Suprapubic skin (tissue), 4 donors: Measurements from ENCODE around the gene WDR62. TPM values are rescaled to one million over a fixed set of nuclear protein-coding genes. Genes with fewer than 3 reads are reported as not detected.

Experiments used
- DNase-seq, 2 donors: peaks; one replicate each; pipeline ENCODE4 v3.0.0-alpha.2; 2019; ENCODE audit warnings: low spot score in 2 of 2
- H3K27ac ChIP-seq: fragments of 200-600 bp; sonication (generic); one replicate; pipeline ENCODE4 v1.5.1; 2019
- H3K27me3 ChIP-seq: fragments of 200-600 bp; sonication (generic); one replicate; pipeline ENCODE4 v1.5.1; 2019
- H3K36me3 ChIP-seq: fragments of 200-600 bp; sonication (generic); one replicate; pipeline ENCODE4 v1.5.1; 2019
- H3K4me1 ChIP-seq: fragments of 200-600 bp; sonication (generic); one replicate; pipeline ENCODE4 v1.5.1; 2019
- H3K4me3 ChIP-seq: fragments of 200-600 bp; sonication (generic); one replicate; pipeline ENCODE4 v1.5.1; 2019; ENCODE audit warnings: mild to moderate bottlenecking
- H3K9me3 ChIP-seq: fragments of 200-600 bp; sonication (generic); one replicate; pipeline ENCODE4 v1.5.1; 2019
- EP300 ChIP-seq: sonication (generic); formaldehyde crosslinking; IDR thresholded peaks from one replicate; pipeline ENCODE4 v1.6.1; 2017; ENCODE audit warnings: antibody characterized with exemption
- POLR2A ChIP-seq, 2 donors: fragments of 450-650 bp; IDR thresholded peaks; one replicate each; pipeline ENCODE4 v1.6.1; 2017; ENCODE audit warnings: antibody characterized with exemption in 2 of 2, mild to moderate bottlenecking in 2 of 2, moderate library complexity in 2 of 2
- POLR2AphosphoS5 ChIP-seq, 3 donors: sonication (generic); formaldehyde crosslinking; IDR thresholded peaks; one replicate each; pipeline ENCODE4 v1.6.1; 2017; ENCODE audit warnings: antibody characterized with exemption in 3 of 3
- WGBS: methylation state at CpG from one replicate; pipeline ENCODE4 v1.1.5; 2018; 5-methylcytosine and 5-hydroxymethylcytosine counted together
- total RNA-seq, 4 donors: library from RNA; depleted of rRNA; stranded (reverse); fragments of >200 nt; gene quantifications; one replicate each; pipeline ENCODE4 v1.1.0, GENCODE V29; 2016
- TF ChIP-seq, protein P1 (sequence below), 2 donors: fragments of 200-600 bp in 1 of 2; fragments of 450-650 bp in 1 of 2; sonication (generic) in 1 of 2; IDR thresholded peaks; one replicate each; pipeline ENCODE4 v1.5.1; 2016 to 2019; ENCODE audit warnings: antibody characterized with exemption in 2 of 2, mild to moderate bottlenecking in 1 of 2, moderate library complexity in 1 of 2

WDR62 gene
- total RNA-seq, 4 donors from 2014 or later, result 1.4 to 3.7 (median 1.8) TPM

GRCh38 chr19:36073121-36073876 is 18.6 kb downstream of the WDR62 start:
- no peak for DNase-seq
- Histone ChIP-seq H3K27ac (no peak overlapping the region), H3K36me3 (no peaks in the 10 kb centered on the region), H3K4me3 (no peak overlapping the region), H3K27me3 (no peaks in the 10 kb centered on the region), H3K9me3 (no peaks in the 10 kb centered on the region), H3K4me1 (peaks cover 8% of the 10 kb centered on the region)
- TF ChIP-seq POLR2A (IDR thresholded peaks at IDR 0.05) (no peak), POLR2AphosphoS5 (IDR thresholded peaks at IDR 0.05) (no peak), EP300 (no peak)
- TF ChIP-seq, protein P1, sequence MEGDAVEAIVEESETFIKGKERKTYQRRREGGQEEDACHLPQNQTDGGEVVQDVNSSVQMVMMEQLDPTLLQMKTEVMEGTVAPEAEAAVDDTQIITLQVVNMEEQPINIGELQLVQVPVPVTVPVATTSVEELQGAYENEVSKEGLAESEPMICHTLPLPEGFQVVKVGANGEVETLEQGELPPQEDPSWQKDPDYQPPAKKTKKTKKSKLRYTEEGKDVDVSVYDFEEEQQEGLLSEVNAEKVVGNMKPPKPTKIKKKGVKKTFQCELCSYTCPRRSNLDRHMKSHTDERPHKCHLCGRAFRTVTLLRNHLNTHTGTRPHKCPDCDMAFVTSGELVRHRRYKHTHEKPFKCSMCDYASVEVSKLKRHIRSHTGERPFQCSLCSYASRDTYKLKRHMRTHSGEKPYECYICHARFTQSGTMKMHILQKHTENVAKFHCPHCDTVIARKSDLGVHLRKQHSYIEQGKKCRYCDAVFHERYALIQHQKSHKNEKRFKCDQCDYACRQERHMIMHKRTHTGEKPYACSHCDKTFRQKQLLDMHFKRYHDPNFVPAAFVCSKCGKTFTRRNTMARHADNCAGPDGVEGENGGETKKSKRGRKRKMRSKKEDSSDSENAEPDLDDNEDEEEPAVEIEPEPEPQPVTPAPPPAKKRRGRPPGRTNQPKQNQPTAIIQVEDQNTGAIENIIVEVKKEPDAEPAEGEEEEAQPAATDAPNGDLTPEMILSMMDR (IDR thresholded peaks at IDR 0.05), result no peak
- 89% methylated on average over 7 of the region's 10 CpGs for WGBS

GRCh38 chr19:36079389-36079945 is 24.8 kb downstream of the WDR62 start:
- 95% methylated on average over 3 of the region's 3 CpGs for WGBS
- no peaks in the 10 kb centered on the region for H3K27me3 ChIP-seq
- DNase-seq, result no peak
- H3K4me3 ChIP-seq, result no peak overlapping the region
- TF ChIP-seq EP300 (no peak), POLR2A (IDR thresholded peaks at IDR 0.05) (no peak), POLR2AphosphoS5 (IDR thresholded peaks at IDR 0.05) (no peak)
- TF ChIP-seq, protein P1 (IDR thresholded peaks at IDR 0.05), result no peak
- H3K4me1 ChIP-seq, result peaks cover 5% of the 10 kb centered on the region
- H3K36me3 ChIP-seq, result no peaks in the 10 kb centered on the region
- no peak overlapping the region for H3K27ac ChIP-seq
- no peaks in the 10 kb centered on the region for H3K9me3 ChIP-seq

DNA sequence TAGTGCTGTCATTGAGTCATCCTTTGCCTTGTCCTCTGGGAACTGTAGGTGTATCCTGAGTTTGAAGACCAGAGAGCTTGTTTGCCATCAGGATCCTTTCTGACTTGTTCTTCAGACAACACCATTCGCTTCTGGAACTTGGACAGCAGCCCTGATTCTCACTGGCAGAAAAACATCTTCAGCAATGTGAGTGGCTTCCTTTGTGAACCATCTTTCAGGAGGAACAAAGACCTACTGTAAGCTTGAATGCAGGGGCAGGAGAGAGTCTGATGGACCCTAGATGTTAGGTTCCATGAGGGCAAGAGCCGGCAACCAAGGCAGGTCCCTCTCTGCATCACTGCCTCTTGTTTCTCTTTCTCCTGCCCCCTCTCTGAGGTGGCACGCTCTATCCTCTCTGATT is 26.7 kb downstream of the WDR62 start:
- WGBS, result 80% methylated on average over 3 of the region's 3 CpGs
- no peak for DNase-seq
- Histone ChIP-seq H3K27ac (no peak overlapping the region), H3K4me1 (peaks cover 5% of the 10 kb centered on the region), H3K27me3 (no peaks in the 10 kb centered on the region), H3K36me3 (no peaks in the 10 kb centered on the region), H3K9me3 (no peaks in the 10 kb centered on the region), H3K4me3 (no peak overlapping the region)
- no peak for TF ChIP-seq POLR2AphosphoS5 (IDR thresholded peaks at IDR 0.05)
- TF ChIP-seq EP300, result no peak
- TF ChIP-seq POLR2A (IDR thresholded peaks at IDR 0.05), result no peak
- TF ChIP-seq, protein P1 (IDR thresholded peaks at IDR 0.05), result no peak

DNA sequence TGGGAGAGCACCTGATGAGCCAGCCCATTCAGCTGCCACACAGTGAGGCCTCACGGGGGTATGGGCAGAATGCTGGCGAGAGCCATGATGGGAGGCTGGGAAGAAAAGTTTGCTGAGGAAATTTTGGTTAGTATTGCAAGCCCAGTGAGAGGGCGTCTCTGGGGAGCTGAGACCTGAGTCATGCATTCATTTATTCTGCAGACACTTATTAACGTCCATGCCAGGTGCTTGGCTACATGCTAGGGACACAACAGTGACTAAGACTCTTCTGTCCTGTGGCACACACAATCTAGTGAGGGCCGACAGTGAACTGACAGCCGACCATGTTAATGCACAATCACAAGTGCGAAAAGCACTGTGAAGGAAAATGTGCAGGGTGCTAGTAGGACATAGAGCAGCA is 27.2 kb downstream of the WDR62 start:
- WGBS, result 88% methylated on average over 7 of the region's 7 CpGs
- H3K4me3 ChIP-seq, result no peak overlapping the region
- H3K27ac ChIP-seq, result no peak overlapping the region
- H3K9me3 ChIP-seq, result no peaks in the 10 kb centered on the region
- H3K27me3 ChIP-seq, result no peaks in the 10 kb centered on the region
- DNase-seq, result no peak
- H3K36me3 ChIP-seq, result no peaks in the 10 kb centered on the region
- no peak for TF ChIP-seq POLR2AphosphoS5 (IDR thresholded peaks at IDR 0.05)
- TF ChIP-seq, protein P1 (IDR thresholded peaks at IDR 0.05), result no peak
- no peak for TF ChIP-seq POLR2A (IDR thresholded peaks at IDR 0.05)
- peaks cover 5% of the 10 kb centered on the region for H3K4me1 ChIP-seq

DNA sequence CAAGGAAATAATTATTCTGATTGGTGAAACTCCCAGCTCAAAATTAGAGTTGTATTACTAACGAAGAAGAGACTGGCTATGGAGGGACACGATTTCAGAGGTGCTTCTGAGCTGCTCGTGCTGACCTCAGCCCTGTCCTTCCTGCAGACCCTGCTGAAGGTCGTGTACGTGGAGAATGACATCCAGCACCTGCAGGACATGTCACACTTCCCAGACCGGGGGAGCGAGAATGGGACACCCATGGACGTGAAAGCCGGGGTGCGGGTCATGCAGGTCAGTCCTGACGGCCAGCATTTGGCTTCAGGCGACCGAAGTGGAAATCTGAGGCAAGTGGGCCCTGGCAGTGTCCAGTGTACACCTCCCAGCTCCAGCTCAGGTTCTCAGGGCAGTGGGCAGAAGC is 28.2 kb downstream of the WDR62 start:
- DNase-seq, result no peak
- TF ChIP-seq POLR2A (IDR thresholded peaks at IDR 0.05) (no peak), EP300 (no peak), POLR2AphosphoS5 (IDR thresholded peaks at IDR 0.05) (no peak)
- TF ChIP-seq, protein P1 (IDR thresholded peaks at IDR 0.05), result no peak
- 94% methylated on average over 11 of the region's 13 CpGs for WGBS
- Histone ChIP-seq H3K4me1 (peaks cover 5% of the 10 kb centered on the region), H3K36me3 (no peaks in the 10 kb centered on the region), H3K27me3 (no peaks in the 10 kb centered on the region), H3K4me3 (no peak overlapping the region), H3K9me3 (no peaks in the 10 kb centered on the region), H3K27ac (no peak overlapping the region)
